Neural cell (in vitro differentiated cells): Measurements from ENCODE around the gene ACTR1B.

Experiments used
- EP300 ChIP-seq: fragments of 450-650 bp; conservative IDR thresholded peaks from 2 replicates; pipeline ENCODE4 v1.6.1; 2014; ENCODE audit warnings: antibody characterized with exemption, mild to moderate bottlenecking, moderate library complexity; ENCODE audit not compliant: poor library complexity, severe bottlenecking
- MXI1 ChIP-seq: fragments of 450-650 bp; conservative IDR thresholded peaks from 2 replicates; pipeline ENCODE4 v1.6.1; 2014; ENCODE audit warnings: antibody characterized with exemption, mild to moderate bottlenecking; ENCODE audit not compliant: poor library complexity, severe bottlenecking
- POLR2AphosphoS5 ChIP-seq: IDR thresholded peaks from 2 replicates; pipeline ENCODE4 v1.6.1; 2012
- RAD21 ChIP-seq: fragments of 450-650 bp; conservative IDR thresholded peaks from 2 replicates; pipeline ENCODE4 v1.6.1; 2014; ENCODE audit warnings: antibody characterized with exemption, mild to moderate bottlenecking, moderate library complexity
- TAF1 ChIP-seq: IDR thresholded peaks from 2 replicates; pipeline ENCODE4 v1.6.1; 2012; ENCODE audit warnings: low read depth
- TF ChIP-seq, protein P1 (sequence below): fragments of 450-650 bp; IDR thresholded peaks from 2 replicates; pipeline ENCODE4 v1.5.1; 2014; ENCODE audit warnings: antibody characterized with exemption, mild to moderate bottlenecking, moderate library complexity; ENCODE audit not compliant: poor library complexity, severe bottlenecking
- TF ChIP-seq, protein P2 (sequence below): IDR thresholded peaks from 2 replicates; pipeline ENCODE4 v1.6.1; 2012; ENCODE audit warnings: borderline replicate concordance

DNA sequence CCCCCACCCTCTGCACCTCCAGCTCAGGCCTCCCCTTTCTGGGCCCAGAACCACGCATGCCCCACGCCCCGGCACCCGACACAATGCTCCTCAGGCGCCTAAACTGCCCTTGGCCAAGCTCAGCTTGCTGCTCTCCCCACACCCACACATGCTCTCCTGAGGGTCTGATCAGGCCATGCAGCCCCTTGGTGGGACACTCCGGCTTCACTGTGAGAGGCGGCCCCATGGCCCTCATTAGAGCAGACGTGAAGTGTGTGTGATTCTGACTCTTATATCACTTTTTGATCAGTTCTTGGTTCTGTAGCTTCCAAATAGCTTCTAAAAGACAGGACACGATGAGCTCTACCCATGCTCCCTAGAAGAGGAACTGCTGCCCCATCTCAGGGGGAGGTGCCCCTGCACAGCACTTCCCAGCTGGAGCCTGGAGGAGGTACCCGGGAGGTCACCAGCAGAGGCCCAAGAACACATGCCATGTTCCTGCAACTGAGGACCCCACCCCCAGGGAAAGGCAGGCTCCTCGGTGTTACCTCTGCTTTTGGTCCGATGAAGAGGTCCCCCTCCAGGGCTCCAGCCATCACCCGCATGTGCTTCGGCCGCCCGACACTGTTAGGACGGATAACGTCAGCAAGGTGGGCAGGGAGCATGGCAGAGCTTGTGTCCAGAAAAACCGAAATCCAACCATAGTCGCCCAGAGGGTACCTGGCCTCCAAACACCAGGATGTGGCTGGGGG, 3.6 kb downstream of the ACTR1B start:
- TF ChIP-seq, protein P1, sequence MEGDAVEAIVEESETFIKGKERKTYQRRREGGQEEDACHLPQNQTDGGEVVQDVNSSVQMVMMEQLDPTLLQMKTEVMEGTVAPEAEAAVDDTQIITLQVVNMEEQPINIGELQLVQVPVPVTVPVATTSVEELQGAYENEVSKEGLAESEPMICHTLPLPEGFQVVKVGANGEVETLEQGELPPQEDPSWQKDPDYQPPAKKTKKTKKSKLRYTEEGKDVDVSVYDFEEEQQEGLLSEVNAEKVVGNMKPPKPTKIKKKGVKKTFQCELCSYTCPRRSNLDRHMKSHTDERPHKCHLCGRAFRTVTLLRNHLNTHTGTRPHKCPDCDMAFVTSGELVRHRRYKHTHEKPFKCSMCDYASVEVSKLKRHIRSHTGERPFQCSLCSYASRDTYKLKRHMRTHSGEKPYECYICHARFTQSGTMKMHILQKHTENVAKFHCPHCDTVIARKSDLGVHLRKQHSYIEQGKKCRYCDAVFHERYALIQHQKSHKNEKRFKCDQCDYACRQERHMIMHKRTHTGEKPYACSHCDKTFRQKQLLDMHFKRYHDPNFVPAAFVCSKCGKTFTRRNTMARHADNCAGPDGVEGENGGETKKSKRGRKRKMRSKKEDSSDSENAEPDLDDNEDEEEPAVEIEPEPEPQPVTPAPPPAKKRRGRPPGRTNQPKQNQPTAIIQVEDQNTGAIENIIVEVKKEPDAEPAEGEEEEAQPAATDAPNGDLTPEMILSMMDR: no peak
- no peak for TF ChIP-seq POLR2AphosphoS5
- TF ChIP-seq TAF1: no peak
- TF ChIP-seq MXI1: no peak
- TF ChIP-seq, protein P2, sequence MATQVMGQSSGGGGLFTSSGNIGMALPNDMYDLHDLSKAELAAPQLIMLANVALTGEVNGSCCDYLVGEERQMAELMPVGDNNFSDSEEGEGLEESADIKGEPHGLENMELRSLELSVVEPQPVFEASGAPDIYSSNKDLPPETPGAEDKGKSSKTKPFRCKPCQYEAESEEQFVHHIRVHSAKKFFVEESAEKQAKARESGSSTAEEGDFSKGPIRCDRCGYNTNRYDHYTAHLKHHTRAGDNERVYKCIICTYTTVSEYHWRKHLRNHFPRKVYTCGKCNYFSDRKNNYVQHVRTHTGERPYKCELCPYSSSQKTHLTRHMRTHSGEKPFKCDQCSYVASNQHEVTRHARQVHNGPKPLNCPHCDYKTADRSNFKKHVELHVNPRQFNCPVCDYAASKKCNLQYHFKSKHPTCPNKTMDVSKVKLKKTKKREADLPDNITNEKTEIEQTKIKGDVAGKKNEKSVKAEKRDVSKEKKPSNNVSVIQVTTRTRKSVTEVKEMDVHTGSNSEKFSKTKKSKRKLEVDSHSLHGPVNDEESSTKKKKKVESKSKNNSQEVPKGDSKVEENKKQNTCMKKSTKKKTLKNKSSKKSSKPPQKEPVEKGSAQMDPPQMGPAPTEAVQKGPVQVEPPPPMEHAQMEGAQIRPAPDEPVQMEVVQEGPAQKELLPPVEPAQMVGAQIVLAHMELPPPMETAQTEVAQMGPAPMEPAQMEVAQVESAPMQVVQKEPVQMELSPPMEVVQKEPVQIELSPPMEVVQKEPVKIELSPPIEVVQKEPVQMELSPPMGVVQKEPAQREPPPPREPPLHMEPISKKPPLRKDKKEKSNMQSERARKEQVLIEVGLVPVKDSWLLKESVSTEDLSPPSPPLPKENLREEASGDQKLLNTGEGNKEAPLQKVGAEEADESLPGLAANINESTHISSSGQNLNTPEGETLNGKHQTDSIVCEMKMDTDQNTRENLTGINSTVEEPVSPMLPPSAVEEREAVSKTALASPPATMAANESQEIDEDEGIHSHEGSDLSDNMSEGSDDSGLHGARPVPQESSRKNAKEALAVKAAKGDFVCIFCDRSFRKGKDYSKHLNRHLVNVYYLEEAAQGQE: no peak
- no peak for TF ChIP-seq EP300
- TF ChIP-seq RAD21: no peak
